GM12878 (cell line): ENCODE results near the gene KIF12. TPM values are rescaled to one million over a fixed set of nuclear protein-coding genes. Genes with fewer than 3 reads are reported as not detected.

ENCODE experiments used
- ATAC-seq: fragments of 200-7000 bp; cut with Tn5 transposase; 3 replicates; pipeline ENCODE4 v1.9.1; 2020; ENCODE audit warnings: mild to moderate bottlenecking, moderate library complexity
- BruUV-seq: library from RNA; stranded (reverse); fragments of 400-500 nt; replicated peaks from 2 replicates; lab custom pipeline; 2021; lab: Mats Ljungman, UMichigan
- CTCF ChIA-PET: fragments of 300-600 bp; sonication (Branson Sonifier 250); formaldehyde crosslinking; extraction: SDS; loops from one replicate; lab custom pipeline; 2021; ENCODE audit warnings: inconsistent platforms; lab: Yijun Ruan, JAX
- POLR2A ChIA-PET: fragments of 350-600 bp; formaldehyde crosslinking; extraction: SDS; loops from one replicate; lab custom pipeline; 2021; ENCODE audit warnings: inconsistent platforms; lab: Charles Lee
- RAD21 ChIA-PET: fragments of 300-600 bp; sonication (Branson Sonifier 250); formaldehyde crosslinking; loops from one replicate; lab custom pipeline; 2023; ENCODE audit warnings: antibody characterized with exemption; ENCODE audit not compliant: unreplicated experiment; lab: Charles Lee
- SMC1A ChIA-PET: fragments of 300-600 bp; sonication (Branson Sonifier 250); formaldehyde crosslinking; loops from one replicate; lab custom pipeline; 2023; ENCODE audit not compliant: unreplicated experiment, uncharacterized antibody; lab: Charles Lee
- DNase-seq: peaks from one replicate; pipeline ENCODE4 v3.0.0-alpha.2; 2011; ENCODE audit warnings: low read depth, low spot score
- FAIRE-seq: peaks from 3 replicates; lab custom pipeline; 2011; peaks lifted over from hg19 to GRCh38; lab: Jason Lieb, UNC
- H2AFZ ChIP-seq: 2 replicates; pipeline ENCODE4 v1.6.0; 2011; ENCODE audit warnings: low read depth, low read length, control low read depth; ENCODE audit not compliant: control insufficient read depth
- H3K27ac ChIP-seq: 2 replicates; pipeline ENCODE4 v1.5.1; 2011; ENCODE audit warnings: control low read depth; ENCODE audit not compliant: control insufficient read depth, insufficient read depth
- H3K27me3 ChIP-seq, 2 experiments: replicated peaks in 1 of 2; 2 replicates each; pipeline versions ENCODE4 v1.6.0 to v1.6.1; 2011; ENCODE audit warnings: low read length in 1 of 2; ENCODE audit not compliant: control insufficient read depth in 2 of 2, insufficient read depth in 2 of 2
- H3K36me3 ChIP-seq, 2 experiments: 2 replicates each; pipeline ENCODE4 v1.5.1; 2011; ENCODE audit warnings: low read length in 1 of 2; ENCODE audit not compliant: control insufficient read depth in 2 of 2, insufficient read depth in 2 of 2
- H3K4me1 ChIP-seq: 2 replicates; pipeline ENCODE4 v1.6.1; 2011; ENCODE audit warnings: mild to moderate bottlenecking, low read length, moderate library complexity, mixed read lengths; ENCODE audit not compliant: control insufficient read depth, insufficient read depth
- H3K4me2 ChIP-seq: 2 replicates; pipeline ENCODE4 v1.6.0; 2011; ENCODE audit warnings: control low read depth; ENCODE audit not compliant: control insufficient read depth, insufficient read depth
- H3K4me3 ChIP-seq: fragments of 200-600 bp; sonication (generic); 2 replicates; pipeline ENCODE4 v1.5.1; 2016
- H3K79me2 ChIP-seq: 2 replicates; pipeline ENCODE4 v1.6.0; 2011; ENCODE audit warnings: low read length; ENCODE audit not compliant: control insufficient read depth, insufficient read depth
- H3K9ac ChIP-seq: 2 replicates; pipeline ENCODE4 v1.8.0; 2011; ENCODE audit warnings: low read length, control low read depth, mixed read lengths; ENCODE audit not compliant: control insufficient read depth, insufficient read depth
- H3K9me3 ChIP-seq: replicated peaks from 3 replicates; pipeline ENCODE4 v1.5.1; 2011; ENCODE audit warnings: mild to moderate bottlenecking, low read length; ENCODE audit not compliant: control insufficient read depth, insufficient read depth
- H4K20me1 ChIP-seq: 2 replicates; pipeline ENCODE4 v1.6.0; 2011; ENCODE audit not compliant: control insufficient read depth, insufficient read depth
- ASH2L ChIP-seq: fragments of 300-600, 200-600 bp; sonication (generic); IDR thresholded peaks from 2 replicates; pipeline ENCODE4 v1.6.1; 2017; ENCODE audit warnings: low read depth, mild to moderate bottlenecking, borderline replicate concordance
- BMI1 ChIP-seq: fragments of 450-650 bp; IDR thresholded peaks from 2 replicates; pipeline ENCODE4 v1.6.1; 2016; ENCODE audit warnings: mild to moderate bottlenecking, moderate library complexity, borderline replicate concordance
- CEBPB ChIP-seq, 2 experiments: fragments of 150-350 bp in 1 of 2; IDR thresholded peaks; 2 replicates each; pipeline ENCODE4 v1.6.1; 2012 to 2014; ENCODE audit warnings: low read depth in 2 of 2, low read length in 2 of 2, borderline replicate concordance in 1 of 2, inconsistent platforms in 1 of 2
- EP300 ChIP-seq, 2 experiments: fragments of 150-350 bp in 1 of 2; IDR thresholded peaks; 2 replicates each; pipeline ENCODE4 v1.6.1; 2011 to 2012; ENCODE audit warnings: low read depth in 2 of 2, low read length in 2 of 2, borderline replicate concordance in 1 of 2, improper control_type of control experiment in 1 of 2, inconsistent platforms in 1 of 2; ENCODE audit not compliant: control insufficient read depth in 1 of 2
- HCFC1 ChIP-seq: fragments of 150-350 bp; IDR thresholded peaks from 2 replicates; pipeline ENCODE4 v1.6.1; 2014; ENCODE audit warnings: low read length
- HDAC6 ChIP-seq: fragments of 200-600 bp; sonication (generic); IDR thresholded peaks from one replicate; pipeline ENCODE4 v1.8.0; 2017; ENCODE audit warnings: antibody characterized with exemption; ENCODE audit not compliant: unreplicated experiment
- PBX3 ChIP-seq: IDR thresholded peaks from 2 replicates; pipeline ENCODE4 v1.6.1; 2011; ENCODE audit warnings: mild to moderate bottlenecking, low read depth, low read length, moderate library complexity; ENCODE audit not compliant: insufficient replicate concordance
- RAD21 ChIP-seq: IDR thresholded peaks from 2 replicates; pipeline ENCODE4 v1.6.1; 2011; ENCODE audit warnings: mild to moderate bottlenecking, low read depth, low read length, moderate library complexity; ENCODE audit not compliant: insufficient read depth
- WGBS: methylation state at CpG from one replicate; pipeline ENCODE4 v1.1.6; 2016; ENCODE audit warnings: low lambda C conversion rate; ENCODE audit not compliant: insufficient replicate concordance, insufficient coverage; ENCODE audit errors: missing lambda C conversion rate; 5-methylcytosine and 5-hydroxymethylcytosine counted together
- in situ Hi-C: fragments of 300-500 bp; cut with MboI; formaldehyde crosslinking; loops from 9 replicates; pipeline ENCODE4 v1.14.3; 2018; ENCODE audit warnings: mixed read lengths
- intact Hi-C: fragments of 100-400 bp; cut with micrococcal nuclease; formaldehyde crosslinking; loops from one replicate; pipeline ENCODE4 v1.14.2; 2022; ENCODE audit not compliant: unreplicated experiment
- polyA plus RNA-seq, 11 experiments: library from polyadenylated mRNA; depleted of rRNA in 4 of 11; unstranded in 6 of 11; stranded (reverse) in 5 of 11; fragments of >200 nt; fragmentation: Nextera tagmentation in 4 of 11; fragmentation: Illumina TruSeq in 1 of 11; extraction: Ambion mirVana in 4 of 11; extraction: Trizol in 1 of 11; gene quantifications; 1 replicate in 1 of 11; 2 replicates in 10 of 11; pipeline versions ENCODE4 v1.2.1 to v1.2.3, GENCODE V29; 2011 to 2016; ENCODE audit warnings: inconsistent platforms in 2 of 11, missing spikeins in 2 of 11, low read depth in 1 of 11
- total RNA-seq, 4 experiments: library from RNA; depleted of rRNA in 3 of 4; stranded (reverse); fragments of >200 nt in 3 of 4; fragmentation: Illumina TruSeq in 1 of 4; extraction: Trizol in 1 of 4; gene quantifications; 2 replicates each; pipeline versions ENCODE4 v1.2.1 to v1.2.3, GENCODE V29; 2013 to 2021
- TF ChIP-seq, protein P1 (sequence below): fragments of 150-350 bp; IDR thresholded peaks from 2 replicates; pipeline ENCODE4 v1.6.1; 2014; ENCODE audit warnings: mild to moderate bottlenecking, low read depth, low read length
- TF ChIP-seq, protein P2 (sequence below): fragments of 450-650 bp; formaldehyde crosslinking; IDR thresholded peaks from 2 replicates; pipeline ENCODE4 v1.4.0; 2022; ENCODE audit warnings: mild to moderate bottlenecking, moderate library complexity
- TF ChIP-seq, protein P3 (sequence below): fragments of 450-650 bp; IDR thresholded peaks from 2 replicates; pipeline ENCODE4 v1.6.1; 2014; ENCODE audit warnings: mild to moderate bottlenecking
- TF ChIP-seq, protein P4 (sequence below): fragments of 450-650 bp; conservative IDR thresholded peaks from 2 replicates; pipeline ENCODE4 v1.6.1; 2017; ENCODE audit warnings: mild to moderate bottlenecking, moderate library complexity

The KIF12 gene
- total and polyA plus RNA-seq, 10 of the 15 experiments (the other 5 are each of a cell fraction or from before 2014, with no cell fraction given): not detected

- 6% methylated on average over 8 of the region's 8 CpGs for whole genome bisulfite sequencing
- Histone ChIP-seq H3K27me3 (no peaks in the 10 kb centered on the region; a peak in 2 of 4 replicates), H3K79me2 (no peaks in the 10 kb centered on the region), H4K20me1 (no peaks in the 10 kb centered on the region), H3K4me3 (no peak overlapping the region), H3K4me2 (no peak overlapping the region), H3K9me3 (no peaks in the 10 kb centered on the region), H3K36me3 (no peaks in the 10 kb centered on the region), H2AFZ (no peak overlapping the region), H3K4me1 (no peaks in the 10 kb centered on the region), H3K27ac (no peak overlapping the region), H3K9ac (no peak overlapping the region)
- DNase-seq (no peak), ATAC-seq (no peak), FAIRE-seq (no peak)
- ChIA-PET SMC1A (no interaction called here), CTCF (no interaction called here), RAD21 (no interaction called here), POLR2A (no interaction called here)
- intact Hi-C loops (no loop called here), in situ Hi-C loops (loop anchor here (25.0 kb wide), 1 partner anchor 196 kb away; no protein-coding TSS in a partner anchor)
- no TSS peak for BruUV-seq
- no peak for TF ChIP-seq PBX3
- TF ChIP-seq HDAC6: no peak
- TF ChIP-seq RAD21: no peak
- TF ChIP-seq, protein P1, sequence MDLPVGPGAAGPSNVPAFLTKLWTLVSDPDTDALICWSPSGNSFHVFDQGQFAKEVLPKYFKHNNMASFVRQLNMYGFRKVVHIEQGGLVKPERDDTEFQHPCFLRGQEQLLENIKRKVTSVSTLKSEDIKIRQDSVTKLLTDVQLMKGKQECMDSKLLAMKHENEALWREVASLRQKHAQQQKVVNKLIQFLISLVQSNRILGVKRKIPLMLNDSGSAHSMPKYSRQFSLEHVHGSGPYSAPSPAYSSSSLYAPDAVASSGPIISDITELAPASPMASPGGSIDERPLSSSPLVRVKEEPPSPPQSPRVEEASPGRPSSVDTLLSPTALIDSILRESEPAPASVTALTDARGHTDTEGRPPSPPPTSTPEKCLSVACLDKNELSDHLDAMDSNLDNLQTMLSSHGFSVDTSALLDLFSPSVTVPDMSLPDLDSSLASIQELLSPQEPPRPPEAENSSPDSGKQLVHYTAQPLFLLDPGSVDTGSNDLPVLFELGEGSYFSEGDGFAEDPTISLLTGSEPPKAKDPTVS: no peak
- TF ChIP-seq EP300 (IDR thresholded peaks at IDR 0.05; ENCODE audit: borderline replicate concordance in 1 of 2, control insufficient read depth in 1 of 2, low read depth in 2 of 2, low read length in 2 of 2): no peak
- no peak for TF ChIP-seq ASH2L
- TF ChIP-seq, protein P2, sequence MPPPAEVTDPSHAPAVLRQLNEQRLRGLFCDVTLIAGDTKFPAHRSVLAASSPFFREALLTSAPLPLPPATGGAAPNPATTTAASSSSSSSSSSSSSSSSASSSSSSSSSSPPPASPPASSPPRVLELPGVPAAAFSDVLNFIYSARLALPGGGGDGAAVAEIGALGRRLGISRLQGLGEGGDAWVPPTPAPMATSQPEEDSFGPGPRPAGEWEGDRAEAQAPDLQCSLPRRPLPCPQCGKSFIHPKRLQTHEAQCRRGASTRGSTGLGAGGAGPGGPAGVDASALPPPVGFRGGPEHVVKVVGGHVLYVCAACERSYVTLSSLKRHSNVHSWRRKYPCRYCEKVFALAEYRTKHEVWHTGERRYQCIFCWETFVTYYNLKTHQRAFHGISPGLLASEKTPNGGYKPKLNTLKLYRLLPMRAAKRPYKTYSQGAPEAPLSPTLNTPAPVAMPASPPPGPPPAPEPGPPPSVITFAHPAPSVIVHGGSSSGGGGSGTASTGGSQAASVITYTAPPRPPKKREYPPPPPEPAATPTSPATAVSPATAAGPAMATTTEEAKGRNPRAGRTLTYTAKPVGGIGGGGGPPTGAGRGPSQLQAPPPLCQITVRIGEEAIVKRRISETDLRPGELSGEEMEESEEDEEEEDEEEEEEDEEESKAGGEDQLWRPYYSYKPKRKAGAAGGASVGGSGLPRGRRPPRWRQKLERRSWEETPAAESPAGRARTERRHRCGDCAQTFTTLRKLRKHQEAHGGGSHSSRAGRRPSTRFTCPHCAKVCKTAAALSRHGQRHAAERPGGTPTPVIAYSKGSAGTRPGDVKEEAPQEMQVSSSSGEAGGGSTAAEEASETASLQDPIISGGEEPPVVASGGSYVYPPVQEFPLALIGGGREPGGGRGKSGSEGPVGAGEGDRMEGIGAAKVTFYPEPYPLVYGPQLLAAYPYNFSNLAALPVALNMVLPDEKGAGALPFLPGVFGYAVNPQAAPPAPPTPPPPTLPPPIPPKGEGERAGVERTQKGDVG: no peak
- TF ChIP-seq, protein P3, sequence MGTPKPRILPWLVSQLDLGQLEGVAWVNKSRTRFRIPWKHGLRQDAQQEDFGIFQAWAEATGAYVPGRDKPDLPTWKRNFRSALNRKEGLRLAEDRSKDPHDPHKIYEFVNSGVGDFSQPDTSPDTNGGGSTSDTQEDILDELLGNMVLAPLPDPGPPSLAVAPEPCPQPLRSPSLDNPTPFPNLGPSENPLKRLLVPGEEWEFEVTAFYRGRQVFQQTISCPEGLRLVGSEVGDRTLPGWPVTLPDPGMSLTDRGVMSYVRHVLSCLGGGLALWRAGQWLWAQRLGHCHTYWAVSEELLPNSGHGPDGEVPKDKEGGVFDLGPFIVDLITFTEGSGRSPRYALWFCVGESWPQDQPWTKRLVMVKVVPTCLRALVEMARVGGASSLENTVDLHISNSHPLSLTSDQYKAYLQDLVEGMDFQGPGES: no peak
- no peak for TF ChIP-seq CEBPB (IDR thresholded peaks at IDR 0.05; ENCODE audit: borderline replicate concordance in 1 of 2, low read depth in 2 of 2, low read length in 2 of 2)
- no peak for TF ChIP-seq HCFC1
- no peak for TF ChIP-seq BMI1
- TF ChIP-seq, protein P4, sequence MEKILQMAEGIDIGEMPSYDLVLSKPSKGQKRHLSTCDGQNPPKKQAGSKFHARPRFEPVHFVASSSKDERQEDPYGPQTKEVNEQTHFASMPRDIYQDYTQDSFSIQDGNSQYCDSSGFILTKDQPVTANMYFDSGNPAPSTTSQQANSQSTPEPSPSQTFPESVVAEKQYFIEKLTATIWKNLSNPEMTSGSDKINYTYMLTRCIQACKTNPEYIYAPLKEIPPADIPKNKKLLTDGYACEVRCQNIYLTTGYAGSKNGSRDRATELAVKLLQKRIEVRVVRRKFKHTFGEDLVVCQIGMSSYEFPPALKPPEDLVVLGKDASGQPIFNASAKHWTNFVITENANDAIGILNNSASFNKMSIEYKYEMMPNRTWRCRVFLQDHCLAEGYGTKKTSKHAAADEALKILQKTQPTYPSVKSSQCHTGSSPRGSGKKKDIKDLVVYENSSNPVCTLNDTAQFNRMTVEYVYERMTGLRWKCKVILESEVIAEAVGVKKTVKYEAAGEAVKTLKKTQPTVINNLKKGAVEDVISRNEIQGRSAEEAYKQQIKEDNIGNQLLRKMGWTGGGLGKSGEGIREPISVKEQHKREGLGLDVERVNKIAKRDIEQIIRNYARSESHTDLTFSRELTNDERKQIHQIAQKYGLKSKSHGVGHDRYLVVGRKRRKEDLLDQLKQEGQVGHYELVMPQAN: no peak
Observed at GRCh38 chr9:114091711-114092110, 7.4 kb downstream of the KIF12 start.
